ENCODE measurements around the gene SOS2. TPM values are rescaled to one million over a fixed set of nuclear protein-coding genes. Genes with fewer than 3 reads are reported as not detected.

Gene SOS2
- total and polyA plus RNA-seq, 2 donors (not counting 1 experiment from before 2014, with no cell fraction given), result 9.6 to 51.0 TPM

- ATAC-seq (ENCODE audit: low read depth) (no peak), DNase-seq (no peak)
- Histone ChIP-seq H3K4me1 (ENCODE audit: control insufficient read depth in 2 of 2, insufficient read depth in 2 of 2, low read length in 2 of 2) (peaks cover 21 to 27% of the 10 kb centered on the region in 2 donors), H3K79me2 (ENCODE audit: control insufficient read depth, insufficient read depth, low read length) (peaks cover 19% of the 10 kb centered on the region), H3K4me3 (ENCODE audit: control extremely low read depth in 1 of 5, extremely low read depth in 1 of 5, insufficient read depth in 1 of 5, low read depth in 2 of 5, low read length in 4 of 5) (no peak overlapping the region), H3K4me2 (replicated peaks; ENCODE audit: low read depth, low read length, poor library complexity, severe bottlenecking) (no peak overlapping the region), H3K9ac (ENCODE audit: low read length) (no peak overlapping the region), H3K9me3 (ENCODE audit: control extremely low read depth in 1 of 3, control insufficient read depth in 2 of 3, insufficient read depth in 1 of 3, low read length in 2 of 3) (peaks cover 0 to 5% (median 0%) of the 10 kb centered on the region in 3 donors), H3K36me3 (replicated peaks in 1 of 2; ENCODE audit: control extremely low read depth in 1 of 2, control insufficient read depth in 1 of 2, extremely low read depth in 1 of 2, insufficient read depth in 2 of 2, low read length in 1 of 2) (no peaks in the 10 kb centered on the region), H2AFZ (ENCODE audit: insufficient read depth, low read depth, low read length, poor library complexity, severe bottlenecking) (no peak overlapping the region), H3K27ac (ENCODE audit: low read length in 2 of 2) (no peak overlapping the region), H4K20me1 (ENCODE audit: control insufficient read depth, insufficient read depth, low read length, poor library complexity, severe bottlenecking) (peaks cover 13% of the 10 kb centered on the region), H3K27me3 (replicated peaks in 1 of 4; ENCODE audit: control extremely low read depth in 1 of 4, control insufficient read depth in 3 of 4, insufficient read depth in 4 of 4, low read length in 3 of 4) (no peaks in the 10 kb centered on the region)
- Mint-ChIP-seq H3K27me3 (no peaks in the 10 kb centered on the region), H3K4me1 (peaks cover 33% of the 10 kb centered on the region), H3K9me3 (ENCODE audit: insufficient read depth) (no peaks in the 10 kb centered on the region), H3K27ac (peak overlapping the region; percentile 41), H3K4me3 (peak overlapping the region; percentile 59)
- TF ChIP-seq, protein P1, sequence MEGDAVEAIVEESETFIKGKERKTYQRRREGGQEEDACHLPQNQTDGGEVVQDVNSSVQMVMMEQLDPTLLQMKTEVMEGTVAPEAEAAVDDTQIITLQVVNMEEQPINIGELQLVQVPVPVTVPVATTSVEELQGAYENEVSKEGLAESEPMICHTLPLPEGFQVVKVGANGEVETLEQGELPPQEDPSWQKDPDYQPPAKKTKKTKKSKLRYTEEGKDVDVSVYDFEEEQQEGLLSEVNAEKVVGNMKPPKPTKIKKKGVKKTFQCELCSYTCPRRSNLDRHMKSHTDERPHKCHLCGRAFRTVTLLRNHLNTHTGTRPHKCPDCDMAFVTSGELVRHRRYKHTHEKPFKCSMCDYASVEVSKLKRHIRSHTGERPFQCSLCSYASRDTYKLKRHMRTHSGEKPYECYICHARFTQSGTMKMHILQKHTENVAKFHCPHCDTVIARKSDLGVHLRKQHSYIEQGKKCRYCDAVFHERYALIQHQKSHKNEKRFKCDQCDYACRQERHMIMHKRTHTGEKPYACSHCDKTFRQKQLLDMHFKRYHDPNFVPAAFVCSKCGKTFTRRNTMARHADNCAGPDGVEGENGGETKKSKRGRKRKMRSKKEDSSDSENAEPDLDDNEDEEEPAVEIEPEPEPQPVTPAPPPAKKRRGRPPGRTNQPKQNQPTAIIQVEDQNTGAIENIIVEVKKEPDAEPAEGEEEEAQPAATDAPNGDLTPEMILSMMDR (IDR thresholded peaks at IDR 0.05), result no peak
- ChIA-PET CTCF (interaction anchor here (0.7 kb wide), 1 partner anchor 1638 kb away, joined by 4 read pairs; no protein-coding TSS in a partner anchor), POLR2A (interaction anchor here (0.6 kb wide), 1 partner anchor 426 kb away, joined by 6 read pairs; no protein-coding TSS in a partner anchor)
- intact Hi-C loops (cut with micrococcal nuclease), result loop anchor here (5.0 kb wide), 1 partner anchor 636 kb away; the partner anchor contains the start of gene LRR1
- WGBS (ENCODE audit: insufficient coverage), result 84% methylated on average over 12 of the region's 14 CpGs
Measured at GRCh38 chr14:50233166-50233950, 2.0 kb upstream of the SOS2 start.

DNA sequence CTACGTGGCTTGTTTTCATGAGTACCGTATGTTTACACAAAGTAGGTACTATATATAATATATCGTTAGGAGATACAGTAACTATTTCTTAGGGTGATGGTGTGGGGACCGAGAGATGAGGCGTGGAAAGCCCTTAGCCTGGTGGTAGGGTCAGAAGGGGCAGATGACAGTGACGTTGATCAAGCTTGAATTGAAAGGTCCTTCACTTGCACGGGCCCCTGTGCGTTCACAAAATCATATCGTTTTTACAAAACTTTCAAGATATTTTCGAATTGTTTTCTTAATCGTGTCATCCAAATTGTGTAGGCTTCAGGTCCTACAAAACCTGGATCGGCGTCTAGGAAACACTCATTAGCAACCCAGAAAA is 881 bp upstream of the SOS2 start:
- peak overlapping the region; percentile 89 for H3K27ac Mint-ChIP-seq
- H3K27me3 Mint-ChIP-seq, result no peaks in the 10 kb centered on the region
- ChIA-PET CTCF (interaction anchor here (0.7 to 2.1 kb wide), 2 partner anchors 14 to 369 kb away, joined by 5 to 6 read pairs; no protein-coding TSS in a partner anchor), POLR2A (interaction anchor here (0.7 kb wide), 1 partner anchor 381 kb away, joined by 4 read pairs; no protein-coding TSS in a partner anchor)
- no peak for TF ChIP-seq EZH2 (IDR thresholded peaks at IDR 0.05; ENCODE audit: borderline replicate concordance, insufficient read depth, low read depth, low read length, poor library complexity, severe bottlenecking)
- TF ChIP-seq, protein P1 (IDR thresholded peaks at IDR 0.05), result no peak
- 73% methylated on average over 8 of the region's 13 CpGs for WGBS (ENCODE audit: insufficient coverage)
- H3K79me2 ChIP-seq (ENCODE audit: control insufficient read depth, insufficient read depth, low read length), result peaks cover 30% of the 10 kb centered on the region
- peak overlapping the region; percentile 76 for H3K9ac ChIP-seq (ENCODE audit: low read length)
- peak overlapping the region; percentile 71 to 94 (median 85) for H3K4me3 ChIP-seq (ENCODE audit: control extremely low read depth in 1 of 5, extremely low read depth in 1 of 5, insufficient read depth in 1 of 5, low read depth in 2 of 5, low read length in 4 of 5)
- H3K36me3 ChIP-seq (replicated peaks in 1 of 2; ENCODE audit: control extremely low read depth in 1 of 2, control insufficient read depth in 1 of 2, extremely low read depth in 1 of 2, insufficient read depth in 2 of 2, low read length in 1 of 2), result no peaks in the 10 kb centered on the region
- peak overlapping the region; percentile 82 for H3K4me3 Mint-ChIP-seq
- peaks cover 0 to 5% (median 0%) of the 10 kb centered on the region in 3 donors for H3K9me3 ChIP-seq (ENCODE audit: control extremely low read depth in 1 of 3, control insufficient read depth in 2 of 3, insufficient read depth in 1 of 3, low read length in 2 of 3)
- intact Hi-C loops (cut with micrococcal nuclease), result loop anchor here (5.0 kb wide), 1 partner anchor 635 kb away; the partner anchor contains the start of gene LRR1
- ATAC-seq (ENCODE audit: low read depth) (no peak), DNase-seq (no peak)
- peaks cover 15 to 22% of the 10 kb centered on the region in 2 donors for H3K4me1 ChIP-seq (ENCODE audit: control insufficient read depth in 2 of 2, insufficient read depth in 2 of 2, low read length in 2 of 2)
- peak overlapping the region; percentile 38 to 62 for H3K27ac ChIP-seq (ENCODE audit: low read length in 2 of 2)
- H3K4me2 ChIP-seq (replicated peaks; ENCODE audit: low read depth, low read length, poor library complexity, severe bottlenecking), result peak overlapping the region; percentile 79
- H4K20me1 ChIP-seq (ENCODE audit: control insufficient read depth, insufficient read depth, low read length, poor library complexity, severe bottlenecking), result peaks cover 24% of the 10 kb centered on the region
- H3K4me1 Mint-ChIP-seq, result peaks cover 28% of the 10 kb centered on the region
- H2AFZ ChIP-seq (ENCODE audit: insufficient read depth, low read depth, low read length, poor library complexity, severe bottlenecking), result peak overlapping the region; percentile 86
- H3K9me3 Mint-ChIP-seq (ENCODE audit: insufficient read depth), result no peaks in the 10 kb centered on the region
- no peaks in the 10 kb centered on the region for H3K27me3 ChIP-seq (replicated peaks in 1 of 4; ENCODE audit: control extremely low read depth in 1 of 4, control insufficient read depth in 3 of 4, insufficient read depth in 4 of 4, low read length in 3 of 4)
